Mesothelial cell of epicardium (in vitro differentiated cells): ENCODE data around the gene PEX10. TPM values are rescaled to one million over a fixed set of nuclear protein-coding genes. Genes with fewer than 3 reads are reported as not detected.

ENCODE experiments used
- DNase-seq, 2 experiments: peaks; one replicate each; pipeline ENCODE4 v3.0.0; 2021; ENCODE audit warnings: low spot score in 2 of 2; ENCODE audit not compliant: unreplicated experiment in 2 of 2
- H3K27ac Mint-ChIP-seq: 2 replicates; pipeline ENCODE4 v1.8.0; 2021; ENCODE audit warnings: mixed read lengths
- H3K27me3 Mint-ChIP-seq: 2 replicates; pipeline ENCODE4 v1.8.0; 2021; ENCODE audit warnings: low read depth, mixed read lengths
- H3K36me3 Mint-ChIP-seq: 2 replicates; pipeline ENCODE4 v1.8.0; 2021; ENCODE audit warnings: mixed read lengths
- H3K4me1 Mint-ChIP-seq: 2 replicates; pipeline ENCODE4 v1.8.0; 2021; ENCODE audit warnings: mixed read lengths
- H3K4me3 Mint-ChIP-seq: 2 replicates; pipeline ENCODE4 v1.8.0; 2021; ENCODE audit warnings: mild to moderate bottlenecking, moderate library complexity, mixed read lengths
- H3K9me3 Mint-ChIP-seq: 2 replicates; pipeline ENCODE4 v1.8.0; 2021; ENCODE audit warnings: mixed read lengths
- total RNA-seq: library from RNA; stranded (reverse); gene quantifications from 3 replicates; pipeline ENCODE4 v1.2.1, GENCODE V29; 2021
- TF ChIP-seq, protein P1 (sequence below): fragments of 200-600 bp; sonication (generic); IDR thresholded peaks from one replicate; pipeline ENCODE4 v1.5.0; 2021; ENCODE audit warnings: antibody characterized with exemption; ENCODE audit not compliant: unreplicated experiment

PEX10 gene
- total RNA-seq, 1 donor from 2014 or later = 25.8 TPM

DNA sequence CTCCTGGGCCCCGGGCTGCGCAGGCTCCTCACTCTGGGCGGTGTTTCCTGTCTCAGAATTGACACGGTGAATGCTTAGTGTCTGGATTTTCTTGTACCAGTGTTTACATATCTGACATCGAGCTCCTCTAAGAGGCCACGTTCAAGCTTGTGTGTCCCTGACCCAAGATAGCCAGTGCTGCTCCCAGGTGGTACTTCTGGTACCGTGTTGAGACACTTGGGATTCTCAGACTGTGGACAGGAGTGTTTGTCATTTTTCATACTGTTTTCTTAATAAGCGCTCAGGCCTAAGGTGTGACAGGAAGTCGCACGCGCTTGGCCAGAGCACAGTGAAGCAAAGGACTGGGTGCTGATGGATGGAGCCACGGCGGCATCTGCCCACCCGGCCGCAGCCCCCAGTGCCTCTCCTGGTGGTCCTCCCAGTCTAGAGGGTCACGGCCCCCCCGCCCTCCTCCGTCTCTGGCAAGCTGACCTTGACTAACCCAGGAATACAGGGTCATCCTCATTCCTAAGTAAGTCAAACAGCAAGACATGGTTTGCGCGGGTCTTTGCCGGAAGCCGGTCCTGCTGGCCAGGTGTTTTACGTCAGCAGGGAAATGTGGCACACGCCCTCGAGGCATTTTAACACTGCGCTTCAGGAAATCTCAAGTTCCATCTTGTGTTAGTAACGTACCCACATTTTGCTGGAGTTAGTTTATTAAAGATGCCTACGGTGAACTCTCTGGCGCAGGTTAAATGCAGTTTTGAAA lies 8.0 kb downstream of the PEX10 start:
- peaks cover 29% of the 10 kb centered on the region for H3K36me3 Mint-ChIP-seq
- no peaks in the 10 kb centered on the region for H3K4me1 Mint-ChIP-seq
- no peak overlapping the region for H3K27ac Mint-ChIP-seq
- H3K9me3 Mint-ChIP-seq = no peaks in the 10 kb centered on the region
- no peak for DNase-seq
- H3K4me3 Mint-ChIP-seq = no peak overlapping the region
- TF ChIP-seq, protein P1, sequence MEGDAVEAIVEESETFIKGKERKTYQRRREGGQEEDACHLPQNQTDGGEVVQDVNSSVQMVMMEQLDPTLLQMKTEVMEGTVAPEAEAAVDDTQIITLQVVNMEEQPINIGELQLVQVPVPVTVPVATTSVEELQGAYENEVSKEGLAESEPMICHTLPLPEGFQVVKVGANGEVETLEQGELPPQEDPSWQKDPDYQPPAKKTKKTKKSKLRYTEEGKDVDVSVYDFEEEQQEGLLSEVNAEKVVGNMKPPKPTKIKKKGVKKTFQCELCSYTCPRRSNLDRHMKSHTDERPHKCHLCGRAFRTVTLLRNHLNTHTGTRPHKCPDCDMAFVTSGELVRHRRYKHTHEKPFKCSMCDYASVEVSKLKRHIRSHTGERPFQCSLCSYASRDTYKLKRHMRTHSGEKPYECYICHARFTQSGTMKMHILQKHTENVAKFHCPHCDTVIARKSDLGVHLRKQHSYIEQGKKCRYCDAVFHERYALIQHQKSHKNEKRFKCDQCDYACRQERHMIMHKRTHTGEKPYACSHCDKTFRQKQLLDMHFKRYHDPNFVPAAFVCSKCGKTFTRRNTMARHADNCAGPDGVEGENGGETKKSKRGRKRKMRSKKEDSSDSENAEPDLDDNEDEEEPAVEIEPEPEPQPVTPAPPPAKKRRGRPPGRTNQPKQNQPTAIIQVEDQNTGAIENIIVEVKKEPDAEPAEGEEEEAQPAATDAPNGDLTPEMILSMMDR = no peak
- H3K27me3 Mint-ChIP-seq = no peaks in the 10 kb centered on the region

DNA sequence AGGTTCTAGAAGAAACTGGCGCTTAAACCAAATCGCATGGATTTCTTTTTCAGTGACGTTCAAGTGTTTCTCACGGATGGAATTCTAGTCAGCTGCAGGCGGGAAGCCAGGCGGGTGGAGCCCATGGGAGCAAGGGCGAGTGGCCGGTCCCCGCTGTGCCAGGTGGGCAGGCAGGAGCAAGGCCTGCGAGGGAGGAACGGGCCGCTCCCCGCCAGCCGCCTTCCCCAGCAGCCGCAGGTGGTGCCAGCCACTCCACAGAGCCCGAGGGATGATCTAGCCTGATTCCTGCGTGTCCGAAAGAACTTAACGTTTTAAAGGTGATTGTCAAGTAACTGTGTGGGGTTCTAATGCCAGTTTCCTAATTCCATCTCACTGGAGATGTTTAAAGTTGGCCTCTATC lies 9.1 kb downstream of the PEX10 start:
- Mint-ChIP-seq H3K4me1 (no peaks in the 10 kb centered on the region), H3K4me3 (no peak overlapping the region), H3K27me3 (no peaks in the 10 kb centered on the region), H3K9me3 (no peaks in the 10 kb centered on the region), H3K36me3 (peaks cover 33% of the 10 kb centered on the region), H3K27ac (no peak overlapping the region)
- no peak for DNase-seq
- TF ChIP-seq, protein P1 = no peak

DNA sequence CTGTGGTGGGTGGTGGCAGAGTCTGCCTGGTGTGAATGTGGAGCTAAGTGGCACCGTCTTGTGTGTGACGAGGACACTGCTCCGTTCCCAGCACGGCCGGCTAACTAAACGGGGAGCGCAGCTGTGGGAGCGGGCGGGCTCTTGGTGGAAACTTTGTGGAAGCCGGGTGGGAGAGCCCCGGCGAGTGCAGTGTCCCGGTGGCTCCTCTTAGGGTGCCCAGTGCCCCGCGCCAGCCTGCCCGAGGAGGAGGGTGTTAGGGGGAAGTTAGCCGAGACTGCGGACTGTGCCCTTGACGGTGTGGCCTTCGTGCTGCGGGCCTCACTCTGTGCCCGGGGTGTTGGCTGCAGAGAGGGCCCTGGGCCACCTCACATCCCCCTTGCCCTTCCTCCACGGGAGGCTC lies 9.9 kb downstream of the PEX10 start:
- no peaks in the 10 kb centered on the region for H3K4me1 Mint-ChIP-seq
- no peaks in the 10 kb centered on the region for H3K9me3 Mint-ChIP-seq
- peaks cover 29% of the 10 kb centered on the region for H3K36me3 Mint-ChIP-seq
- DNase-seq = no peak
- H3K27me3 Mint-ChIP-seq = no peaks in the 10 kb centered on the region
- H3K4me3 Mint-ChIP-seq = no peak overlapping the region
- H3K27ac Mint-ChIP-seq = no peak overlapping the region
- TF ChIP-seq, protein P1 = no peak

DNA sequence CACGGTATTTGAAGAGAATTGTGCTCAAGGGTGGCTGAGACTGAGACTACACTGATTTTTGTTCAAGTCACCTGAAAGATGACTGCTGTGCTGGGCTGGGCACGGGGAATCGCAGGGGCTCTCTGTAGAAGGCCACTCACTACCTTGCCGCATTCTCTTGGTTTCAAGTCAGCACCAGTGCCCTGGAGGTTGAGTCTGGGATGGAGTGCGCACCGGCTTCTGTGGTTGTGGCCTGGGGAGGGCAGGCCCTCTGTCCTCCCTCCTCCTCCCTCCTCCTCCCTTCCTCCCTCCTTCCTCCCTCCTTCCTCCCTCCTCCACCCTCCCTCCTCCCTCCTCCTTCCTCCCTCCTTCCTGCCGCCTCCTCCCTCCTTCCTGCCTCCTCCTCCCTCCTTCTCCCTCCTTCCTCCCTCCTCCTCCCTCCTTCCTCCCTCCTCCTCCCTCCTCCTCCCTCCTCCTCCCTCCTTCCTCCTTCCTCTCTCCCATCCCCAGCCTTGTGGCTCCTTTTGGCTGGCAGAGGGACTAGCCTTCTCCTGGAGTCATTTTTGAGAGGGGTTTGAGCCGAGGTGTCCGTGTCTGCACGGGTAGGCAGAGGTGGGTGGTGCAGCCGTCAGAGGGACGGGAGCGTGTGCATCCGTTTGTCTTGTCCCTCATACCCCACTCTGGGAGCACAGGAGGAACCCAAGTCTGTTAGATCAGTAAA lies 11.3 kb downstream of the PEX10 start:
- peaks cover 34% of the 10 kb centered on the region for H3K36me3 Mint-ChIP-seq
- DNase-seq = no peak

DNA sequence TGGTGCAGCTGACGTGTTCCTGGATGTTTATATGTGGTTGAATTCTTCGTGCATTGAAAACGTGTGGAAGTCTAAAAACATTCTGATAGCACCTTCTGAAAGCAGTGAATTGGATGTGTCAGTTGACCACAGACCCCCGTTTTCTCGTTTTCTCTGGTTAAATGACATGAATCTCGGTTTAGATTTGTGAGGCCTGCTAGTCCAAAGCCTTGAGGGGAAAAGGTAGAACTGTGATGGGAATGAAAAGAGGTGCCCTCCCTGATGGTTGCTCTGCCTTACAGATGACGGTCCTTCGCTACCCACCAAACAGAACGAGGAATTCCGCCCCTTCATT lies 11.8 kb downstream of the PEX10 start:
- H3K27me3 Mint-ChIP-seq = no peaks in the 10 kb centered on the region
- H3K4me1 Mint-ChIP-seq = no peaks in the 10 kb centered on the region
- no peaks in the 10 kb centered on the region for H3K9me3 Mint-ChIP-seq
- no peak overlapping the region for H3K27ac Mint-ChIP-seq
- no peak for DNase-seq
- H3K36me3 Mint-ChIP-seq = peaks cover 34% of the 10 kb centered on the region
- TF ChIP-seq, protein P1 = no peak
- no peak overlapping the region for H3K4me3 Mint-ChIP-seq

More for the DNA sequence above, 11.3 kb downstream of the PEX10 start:
- Mint-ChIP-seq H3K27me3 (no peaks in the 10 kb centered on the region), H3K9me3 (no peaks in the 10 kb centered on the region), H3K4me3 (no peak overlapping the region), H3K27ac (no peak overlapping the region), H3K4me1 (no peaks in the 10 kb centered on the region)
- TF ChIP-seq, protein P1 = no peak
